CD4-positive, alpha-beta T cell (primary cell): ENCODE results near the gene SPEM1. TPM values are rescaled to one million over a fixed set of nuclear protein-coding genes. Genes with fewer than 3 reads are reported as not detected.

Source experiments
- ATAC-seq: fragments of 200-7000 bp; cut with Tn5 transposase; one replicate; pipeline ENCODE4 v1.10.0; 2022; ENCODE audit warnings: mild to moderate bottlenecking; ENCODE audit not compliant: poor library complexity
- CTCF ChIA-PET: fragments of 350-600 bp; sonication (Branson Sonifier 250); formaldehyde crosslinking; loops from one replicate; lab custom pipeline; 2021; ENCODE audit warnings: antibody characterized with exemption, inconsistent platforms; lab: Charles Lee
- POLR2A ChIA-PET: fragments of 350-600 bp; sonication (Branson Sonifier 250); formaldehyde crosslinking; loops from one replicate; lab custom pipeline; 2021; ENCODE audit warnings: antibody characterized with exemption, inconsistent platforms; lab: Charles Lee
- DNase-seq, 14 experiments: peaks; one replicate each; pipeline ENCODE4 v3.0.0-alpha.2; 2013 to 2020; ENCODE audit warnings: mixed read lengths in 2 of 14
- H3K27ac ChIP-seq, 2 donors: one replicate each; pipeline versions ENCODE4 v1.5.1 to v1.7.0; 2013; ENCODE audit warnings: low read length in 2 of 2, low read depth in 1 of 2, mild to moderate bottlenecking in 1 of 2
- H3K27me3 ChIP-seq, 2 experiments: 1 replicate in 1 of 2; 2 replicates in 1 of 2; pipeline versions ENCODE4 v1.6.1 to v1.7.0; 2013; ENCODE audit warnings: low read length in 2 of 2, control low read depth in 1 of 2, mild to moderate bottlenecking in 1 of 2, moderate library complexity in 1 of 2; ENCODE audit not compliant: insufficient read depth in 2 of 2, control insufficient read depth in 1 of 2
- H3K36me3 ChIP-seq: one replicate; pipeline ENCODE4 v1.6.1; 2013; ENCODE audit warnings: low read length, control low read depth; ENCODE audit not compliant: insufficient read depth
- H3K4me1 ChIP-seq: one replicate; pipeline ENCODE4 v1.6.1; 2013; ENCODE audit warnings: low read length, control low read depth; ENCODE audit not compliant: insufficient read depth
- H3K4me3 ChIP-seq: one replicate; pipeline ENCODE4 v1.5.1; 2013; ENCODE audit warnings: mild to moderate bottlenecking, low read length, moderate library complexity
- H3K9me3 ChIP-seq, 2 experiments: 1 replicate in 1 of 2; 2 replicates in 1 of 2; pipeline versions ENCODE4 v1.6.1 to v1.7.0; 2013; ENCODE audit warnings: low read length in 2 of 2, mild to moderate bottlenecking in 2 of 2, control low read depth in 1 of 2, moderate library complexity in 1 of 2; ENCODE audit not compliant: control insufficient read depth in 1 of 2, insufficient read depth in 1 of 2
- H3K27ac Mint-ChIP-seq: one replicate; pipeline ENCODE4 v1.8.0; 2020; ENCODE audit warnings: mixed read lengths
- H3K27me3 Mint-ChIP-seq: one replicate; pipeline ENCODE4 v1.8.0; 2021; ENCODE audit warnings: mixed read lengths
- H3K36me3 Mint-ChIP-seq: one replicate; pipeline ENCODE4 v1.8.0; 2021; ENCODE audit warnings: low read depth, mixed read lengths
- H3K4me1 Mint-ChIP-seq: one replicate; pipeline ENCODE4 v1.8.0; 2021; ENCODE audit warnings: low read depth, mixed read lengths
- H3K4me3 Mint-ChIP-seq: one replicate; pipeline ENCODE4 v1.8.0; 2020; ENCODE audit warnings: mild to moderate bottlenecking, mixed read lengths
- H3K9me3 Mint-ChIP-seq: one replicate; pipeline ENCODE4 v1.8.0; 2020; ENCODE audit warnings: mixed read lengths
- CTCF ChIP-seq: fragments of 200-600 bp; IDR thresholded peaks from one replicate; pipeline ENCODE4 v1.8.0; 2022; ENCODE audit warnings: antibody characterized with exemption, mild to moderate bottlenecking
- intact Hi-C, 2 experiments: fragments of 100-400 bp; cut with DNase I in 1 of 2; cut with micrococcal nuclease in 1 of 2; formaldehyde crosslinking; loops; one replicate each; pipeline versions ENCODE4 v1.15.1 to v1.9.0; 2023 to 2025; cut with DNase I, micrococcal nuclease
- total RNA-seq, 174 experiments: library from RNA in 2 of 174; stranded (reverse) in 2 of 174; gene quantifications; one replicate each; pipeline ENCODE4 v1.2.3 and lab custom pipeline; 2021 to 2026

SPEM1 gene
- total RNA-seq, 2 experiments from 2014 or later = not detected

DNA sequence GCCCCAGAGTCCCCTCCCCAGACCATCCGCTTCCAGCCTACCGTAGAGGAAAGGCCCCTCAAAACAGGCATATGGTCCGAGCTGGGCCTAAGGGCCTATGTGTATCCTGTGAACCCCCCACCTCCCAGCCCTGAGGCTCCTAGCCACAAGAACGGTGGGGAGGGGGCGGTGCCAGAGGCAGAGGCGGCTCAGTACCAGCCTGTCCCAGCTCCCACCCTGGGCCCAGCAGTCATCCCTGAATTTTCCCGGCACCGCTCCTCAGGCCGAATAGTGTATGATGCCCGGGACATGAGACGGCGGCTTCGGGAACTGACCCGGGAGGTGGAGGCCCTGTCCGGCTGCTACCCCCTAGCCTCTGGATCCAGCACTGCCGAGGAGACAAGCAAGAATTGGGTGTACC lies 1.1 kb downstream of the SPEM1 start:
- intact Hi-C loops = no loop called here

GRCh38 chr17:7423679-7424078 lies 3.6 kb downstream of the SPEM1 start:
- intact Hi-C loops = no loop called here
- H3K27ac Mint-ChIP-seq = no peak overlapping the region
- Histone ChIP-seq H3K4me3 (no peak overlapping the region), H3K27ac (no peak overlapping the region), H3K9me3 (peaks cover 0 to 3% of the 10 kb centered on the region in 2 experiments), H3K36me3 (no peaks in the 10 kb centered on the region), H3K27me3 (no peaks in the 10 kb centered on the region), H3K4me1 (no peaks in the 10 kb centered on the region)
- TF ChIP-seq CTCF = no peak
- H3K4me1 Mint-ChIP-seq = no peaks in the 10 kb centered on the region
- H3K4me3 Mint-ChIP-seq = no peak overlapping the region
- no peaks in the 10 kb centered on the region for H3K9me3 Mint-ChIP-seq
- ATAC-seq = no peak
- ChIA-PET POLR2A (no interaction called here), CTCF (interaction anchor here (0.7 kb wide), 1 partner anchor 16 kb away, joined by 3 read pairs; no protein-coding TSS in a partner anchor)
- H3K36me3 Mint-ChIP-seq = no peaks in the 10 kb centered on the region
- no peak for DNase-seq
- no peaks in the 10 kb centered on the region for H3K27me3 Mint-ChIP-seq

More for the DNA sequence above, 1.1 kb downstream of the SPEM1 start:
- H3K9me3 ChIP-seq = peaks cover 0 to 3% of the 10 kb centered on the region in 2 experiments
- Mint-ChIP-seq H3K27me3 (no peaks in the 10 kb centered on the region), H3K4me1 (no peaks in the 10 kb centered on the region), H3K4me3 (no peak overlapping the region), H3K9me3 (no peaks in the 10 kb centered on the region), H3K27ac (no peak overlapping the region), H3K36me3 (no peaks in the 10 kb centered on the region)
- no peak overlapping the region for H3K4me3 ChIP-seq
- TF ChIP-seq CTCF = no peak
- DNase-seq = no peak
- H3K4me1 ChIP-seq = no peaks in the 10 kb centered on the region
- no peaks in the 10 kb centered on the region for H3K36me3 ChIP-seq
- H3K27ac ChIP-seq = no peak overlapping the region
- ChIA-PET CTCF (no interaction called here), POLR2A (interaction anchor here (1.1 kb wide), 1 partner anchor 37 kb away, joined by 3 read pairs; no protein-coding TSS in a partner anchor)
- no peak for ATAC-seq
- no peaks in the 10 kb centered on the region for H3K27me3 ChIP-seq

DNA sequence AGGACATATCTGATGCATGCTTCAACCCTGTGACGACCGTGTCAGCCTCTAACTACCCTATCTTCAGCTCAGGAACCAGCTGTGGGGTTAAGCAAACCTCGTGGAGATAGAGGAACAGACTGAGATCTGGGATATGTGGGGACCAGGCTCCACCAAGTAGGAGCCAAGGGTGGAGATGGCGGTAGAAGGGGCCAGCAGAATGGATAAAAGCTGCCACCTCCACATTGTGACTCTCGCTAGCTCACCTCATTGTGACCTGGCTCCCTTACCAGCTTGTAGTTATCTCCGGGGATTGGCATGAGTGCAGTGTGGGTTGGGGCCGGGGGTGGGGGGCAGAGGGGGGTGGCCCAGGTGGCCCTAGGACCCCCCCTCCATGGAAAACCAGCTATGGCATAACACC lies 5.2 kb downstream of the SPEM1 start, which contains the start of gene SPEM2:
SPEM2 (plus strand) TSS at position 301 of the 400 bp plus-strand sequence; CDS start at position 374, 73 bp downstream.
- Mint-ChIP-seq H3K4me1 (no peaks in the 10 kb centered on the region), H3K27me3 (no peaks in the 10 kb centered on the region), H3K4me3 (no peak within 1 kb of the TSS), H3K36me3 (no peaks in the 10 kb centered on the region), H3K9me3 (no peaks in the 10 kb centered on the region), H3K27ac (no peak within 1 kb of the TSS)
- Histone ChIP-seq H3K27me3 (no peaks in the 10 kb centered on the region), H3K4me3 (no peak within 1 kb of the TSS), H3K4me1 (no peaks in the 10 kb centered on the region), H3K36me3 (no peaks in the 10 kb centered on the region), H3K27ac (no peak within 1 kb of the TSS), H3K9me3 (peaks cover 0 to 3% of the 10 kb centered on the region in 2 experiments)
- intact Hi-C loops = no loop called here
- ChIA-PET CTCF (interaction anchor here (1.0 kb wide), 1 partner anchor 11 kb away, joined by 3 read pairs; no protein-coding TSS in a partner anchor), POLR2A (interaction anchor here (1.0 kb wide), 1 partner anchor 10 kb away, joined by 3 read pairs; the partner anchor contains the start of gene TMEM102)
- no peak for TF ChIP-seq CTCF
- DNase-seq (no peak), ATAC-seq (no peak)
